Fibroblast of villous mesenchyme (primary cell): ENCODE data around the gene ZNF350. TPM values are rescaled to one million over a fixed set of nuclear protein-coding genes. Genes with fewer than 3 reads are reported as not detected.
A peak's percentile ranks its signal among the peaks of the same experiment; 100 is the strongest.

Source experiments
- DNase-seq: peaks from one replicate; pipeline ENCODE4 v3.0.0-alpha.2; 2010; ENCODE audit warnings: low read depth
- H3K4me3 ChIP-seq: 2 replicates; pipeline ENCODE4 v1.5.1; 2011; ENCODE audit warnings: low read depth, mild to moderate bottlenecking, low read length
- CTCF ChIP-seq: IDR thresholded peaks from 2 replicates; pipeline ENCODE4 v1.5.1; 2012; ENCODE audit warnings: low read depth, mild to moderate bottlenecking, low read length; ENCODE audit not compliant: insufficient read depth
- total RNA-seq: library from RNA; depleted of rRNA; stranded (reverse); fragments of >200 nt; gene quantifications from 2 replicates; pipeline ENCODE4 v1.2.3, GENCODE V29; 2012

The ZNF350 gene
- total RNA-seq, 1 donor = 7.8 TPM

- no peak overlapping the region for H3K4me3 ChIP-seq
- DNase-seq = no peak
- no peak for TF ChIP-seq CTCF
These were observed 54.7 kb downstream of the ZNF350 start for GRCh38 chr19:51931921-51932320.

GRCh38 chr19:51927859-51928258, 58.8 kb downstream of the ZNF350 start:
- TF ChIP-seq CTCF = no peak
- DNase-seq = no peak
- peak overlapping the region; percentile 99 for H3K4me3 ChIP-seq

GRCh38 chr19:51926784-51927741, 59.6 kb downstream of the ZNF350 start, which contains the start of gene ZNF613:
Gene ZNF613 (plus strand): TSS chr19:51927472. CDS start chr19:51936221, 8,749 bp downstream.
- peak; percentile 94 for DNase-seq

GRCh38 chr19:51926426-51926783, 60.2 kb downstream of the ZNF350 start:
- peak overlapping the region; percentile 99 for H3K4me3 ChIP-seq
- DNase-seq = no peak
- TF ChIP-seq CTCF = no peak

More at GRCh38 chr19:51926784-51927741, 59.6 kb downstream of the ZNF350 start, which contains the start of gene ZNF613:
- TF ChIP-seq CTCF = peak; percentile 30
- peak within 1 kb of the TSS; percentile 99 for H3K4me3 ChIP-seq

- no peak for TF ChIP-seq CTCF
- DNase-seq = no peak
- H3K4me3 ChIP-seq = no peak overlapping the region
These were observed 64.7 kb downstream of the ZNF350 start for GRCh38 chr19:51921949-51922348.

GRCh38 chr19:51919606-51920005, 67.0 kb downstream of the ZNF350 start:
- no peak for TF ChIP-seq CTCF
- DNase-seq = no peak
- no peak overlapping the region for H3K4me3 ChIP-seq
